Activated CD8-positive, alpha-beta memory T cell treated with anti-CD3 and anti-CD28 coated beads for 36 hours (primary cell): Measurements from ENCODE around the gene ZBTB46. TPM values are rescaled to one million over a fixed set of nuclear protein-coding genes. Genes with fewer than 3 reads are reported as not detected.

Source experiments
- total RNA-seq, 2 experiments: library from RNA; stranded (reverse); gene quantifications; one replicate each; pipeline ENCODE4 v1.2.3, GENCODE V29; 2021

ZBTB46 gene
- total RNA-seq, 2 experiments from 2014 or later: 0.25 TPM

Other genes with a start within 250 kb of the ZBTB46 start
- gene GMEB2, start 204.2 kb downstream of the ZBTB46 start, total RNA-seq: 10 to 100 TPM; 12.7 to 13.3 TPM
- 10 to 100 TPM; 14.5 to 16.2 TPM for gene STMN3, start 177.8 kb downstream of the ZBTB46 start, total RNA-seq
- gene RTEL1, start 173.0 kb downstream of the ZBTB46 start, total RNA-seq: 10 to 100 TPM; 51.2 to 56.8 TPM
- not detected for gene TNFRSF6B, start 134.6 kb downstream of the ZBTB46 start, total RNA-seq
- 10 to 100 TPM; 63.7 to 65.2 TPM for gene ARFRP1, start 123.3 kb downstream of the ZBTB46 start, total RNA-seq
- 10 to 100 TPM; 24.9 to 25.1 TPM for gene ZGPAT, start 123.2 kb downstream of the ZBTB46 start, total RNA-seq
- 10 to 100 TPM in 1 of 2 experiments, 1 to 10 TPM in 1; 9.9 to 10.8 TPM for gene LIME1, start 94.6 kb downstream of the ZBTB46 start, total RNA-seq
- 10 to 100 TPM; 31.0 to 34.4 TPM for gene SLC2A4RG, start 91.5 kb downstream of the ZBTB46 start, total RNA-seq
- gene ABHD16B, start 30.2 kb upstream of the ZBTB46 start, total RNA-seq: under 1 TPM in 1 of 2 experiments, not detected in 1; 0.13 TPM
- 10 to 100 TPM; 62.7 to 67.0 TPM for gene TPD52L2, start 34.0 kb upstream of the ZBTB46 start, total RNA-seq
- 10 to 100 TPM; 40.3 TPM for gene DNAJC5, start 63.9 kb upstream of the ZBTB46 start, total RNA-seq
- gene UCKL1, start 125.2 kb upstream of the ZBTB46 start, total RNA-seq: 10 to 100 TPM; 32.9 to 35.2 TPM
- 10 to 100 TPM; 11.3 to 12.1 TPM for gene ZNF512B, start 138.7 kb upstream of the ZBTB46 start, total RNA-seq
- 10 to 100 TPM; 19.0 to 20.5 TPM for gene SAMD10, start 148.4 kb upstream of the ZBTB46 start, total RNA-seq
- gene PRPF6, start 149.9 kb upstream of the ZBTB46 start, total RNA-seq: 10 to 100 TPM; 66.5 to 67.7 TPM
- gene C20orf204, start 204.9 kb upstream of the ZBTB46 start, total RNA-seq: 1 to 10 TPM; 2.1 to 2.6 TPM
- gene SOX18, start 218.4 kb upstream of the ZBTB46 start, total RNA-seq: not detected
- 10 to 100 TPM; 25.9 to 27.5 TPM for gene TCEA2, start 231.9 kb upstream of the ZBTB46 start, total RNA-seq
- 10 to 100 TPM; 37.8 to 42.2 TPM for gene RGS19, start 248.3 kb upstream of the ZBTB46 start, total RNA-seq
- under 1 TPM; 0.19 to 0.21 TPM for gene OPRL1, start 248.8 kb upstream of the ZBTB46 start, total RNA-seq